GM12878 (cell line): ENCODE measurements around the gene CALHM2. TPM values are rescaled to one million over a fixed set of nuclear protein-coding genes. Genes with fewer than 3 reads are reported as not detected.

ENCODE experiments used
- ATAC-seq: fragments of 200-7000 bp; cut with Tn5 transposase; 3 replicates; pipeline ENCODE4 v1.9.1; 2020; ENCODE audit warnings: mild to moderate bottlenecking, moderate library complexity
- BruUV-seq: library from RNA; stranded (reverse); fragments of 400-500 nt; replicated peaks from 2 replicates; lab custom pipeline; 2021; lab: Mats Ljungman, UMichigan
- CTCF ChIA-PET: fragments of 300-600 bp; sonication (Branson Sonifier 250); formaldehyde crosslinking; extraction: SDS; loops from one replicate; lab custom pipeline; 2021; ENCODE audit warnings: inconsistent platforms; lab: Yijun Ruan, JAX
- POLR2A ChIA-PET: fragments of 350-600 bp; formaldehyde crosslinking; extraction: SDS; loops from one replicate; lab custom pipeline; 2021; ENCODE audit warnings: inconsistent platforms; lab: Charles Lee
- RAD21 ChIA-PET: fragments of 300-600 bp; sonication (Branson Sonifier 250); formaldehyde crosslinking; loops from one replicate; lab custom pipeline; 2023; ENCODE audit warnings: antibody characterized with exemption; ENCODE audit not compliant: unreplicated experiment; lab: Charles Lee
- SMC1A ChIA-PET: fragments of 300-600 bp; sonication (Branson Sonifier 250); formaldehyde crosslinking; loops from one replicate; lab custom pipeline; 2023; ENCODE audit not compliant: unreplicated experiment, uncharacterized antibody; lab: Charles Lee
- DNase-seq: peaks from one replicate; pipeline ENCODE4 v3.0.0-alpha.2; 2011; ENCODE audit warnings: low read depth, low spot score
- FAIRE-seq: peaks from 3 replicates; lab custom pipeline; 2011; peaks lifted over from hg19 to GRCh38; lab: Jason Lieb, UNC
- H2AFZ ChIP-seq: 2 replicates; pipeline ENCODE4 v1.6.0; 2011; ENCODE audit warnings: low read depth, low read length, control low read depth; ENCODE audit not compliant: control insufficient read depth
- H3K27ac ChIP-seq: 2 replicates; pipeline ENCODE4 v1.5.1; 2011; ENCODE audit warnings: control low read depth; ENCODE audit not compliant: control insufficient read depth, insufficient read depth
- H3K27me3 ChIP-seq, 2 experiments: replicated peaks in 1 of 2; 2 replicates each; pipeline versions ENCODE4 v1.6.0 to v1.6.1; 2011; ENCODE audit warnings: low read length in 1 of 2; ENCODE audit not compliant: control insufficient read depth in 2 of 2, insufficient read depth in 2 of 2
- H3K36me3 ChIP-seq, 2 experiments: 2 replicates each; pipeline ENCODE4 v1.5.1; 2011; ENCODE audit warnings: low read length in 1 of 2; ENCODE audit not compliant: control insufficient read depth in 2 of 2, insufficient read depth in 2 of 2
- H3K4me1 ChIP-seq: 2 replicates; pipeline ENCODE4 v1.6.1; 2011; ENCODE audit warnings: mild to moderate bottlenecking, low read length, moderate library complexity, mixed read lengths; ENCODE audit not compliant: control insufficient read depth, insufficient read depth
- H3K4me2 ChIP-seq: 2 replicates; pipeline ENCODE4 v1.6.0; 2011; ENCODE audit warnings: control low read depth; ENCODE audit not compliant: control insufficient read depth, insufficient read depth
- H3K4me3 ChIP-seq: fragments of 200-600 bp; sonication (generic); 2 replicates; pipeline ENCODE4 v1.5.1; 2016
- H3K79me2 ChIP-seq: 2 replicates; pipeline ENCODE4 v1.6.0; 2011; ENCODE audit warnings: low read length; ENCODE audit not compliant: control insufficient read depth, insufficient read depth
- H3K9ac ChIP-seq: 2 replicates; pipeline ENCODE4 v1.8.0; 2011; ENCODE audit warnings: low read length, control low read depth, mixed read lengths; ENCODE audit not compliant: control insufficient read depth, insufficient read depth
- H3K9me3 ChIP-seq: replicated peaks from 3 replicates; pipeline ENCODE4 v1.5.1; 2011; ENCODE audit warnings: mild to moderate bottlenecking, low read length; ENCODE audit not compliant: control insufficient read depth, insufficient read depth
- H4K20me1 ChIP-seq: 2 replicates; pipeline ENCODE4 v1.6.0; 2011; ENCODE audit not compliant: control insufficient read depth, insufficient read depth
- BCL11A ChIP-seq: IDR thresholded peaks from 2 replicates; pipeline ENCODE4 v1.6.1; 2011; ENCODE audit warnings: low read depth, low read length
- CHD4 ChIP-seq: fragments of 200-600 bp; sonication (generic); IDR thresholded peaks from 2 replicates; pipeline ENCODE4 v1.6.1; 2016; ENCODE audit warnings: mild to moderate bottlenecking
- ETV6 ChIP-seq, 2 experiments: fragments of 450-650 bp in 1 of 2; IDR thresholded peaks in 1 of 2; conservative IDR thresholded peaks in 1 of 2; 2 replicates each; pipeline ENCODE4 v1.6.1; 2014; ENCODE audit warnings: antibody characterized with exemption in 1 of 2, borderline replicate concordance in 1 of 2, low read depth in 1 of 2, mild to moderate bottlenecking in 1 of 2, moderate library complexity in 1 of 2
- GATAD2B ChIP-seq: fragments of 450-650 bp; conservative IDR thresholded peaks from 2 replicates; pipeline ENCODE4 v1.6.1; 2017; ENCODE audit warnings: low read depth, mild to moderate bottlenecking, moderate library complexity
- NR2F1 ChIP-seq: fragments of 450-650 bp; conservative IDR thresholded peaks from 2 replicates; pipeline ENCODE4 v1.6.1; 2017; ENCODE audit warnings: mild to moderate bottlenecking
- NRF1 ChIP-seq: conservative IDR thresholded peaks from 2 replicates; pipeline ENCODE4 v1.6.1; 2011; ENCODE audit warnings: mild to moderate bottlenecking, low read depth, low read length, improper control_type of control experiment
- POU2F2 ChIP-seq: IDR thresholded peaks from 3 replicates; pipeline ENCODE4 v1.6.1; 2011; ENCODE audit warnings: low read depth, mild to moderate bottlenecking, low read length, borderline replicate concordance
- RELA ChIP-seq: fragments of 450-650 bp; IDR thresholded peaks from 2 replicates; pipeline ENCODE4 v1.8.0; 2014; ENCODE audit warnings: borderline replicate concordance; ENCODE audit not compliant: partially characterized antibody
- SIN3A ChIP-seq: IDR thresholded peaks from 2 replicates; pipeline ENCODE4 v1.6.1; 2012; ENCODE audit warnings: low read depth, low read length, improper control_type of control experiment
- SMAD1 ChIP-seq: fragments of 450-650 bp; IDR thresholded peaks from 2 replicates; pipeline ENCODE4 v1.6.1; 2018; ENCODE audit warnings: mild to moderate bottlenecking, low read depth; ENCODE audit not compliant: partially characterized antibody
- TCF7 ChIP-seq: IDR thresholded peaks from 2 replicates; pipeline ENCODE4 v1.6.1; 2014; ENCODE audit warnings: antibody characterized with exemption, borderline replicate concordance
- WGBS: methylation state at CpG from one replicate; pipeline ENCODE4 v1.1.6; 2016; ENCODE audit warnings: low lambda C conversion rate; ENCODE audit not compliant: insufficient replicate concordance, insufficient coverage; ENCODE audit errors: missing lambda C conversion rate; 5-methylcytosine and 5-hydroxymethylcytosine counted together
- in situ Hi-C: fragments of 300-500 bp; cut with MboI; formaldehyde crosslinking; loops from 9 replicates; pipeline ENCODE4 v1.14.3; 2018; ENCODE audit warnings: mixed read lengths
- intact Hi-C: fragments of 100-400 bp; cut with micrococcal nuclease; formaldehyde crosslinking; loops from one replicate; pipeline ENCODE4 v1.14.2; 2022; ENCODE audit not compliant: unreplicated experiment
- polyA plus RNA-seq, 11 experiments: library from polyadenylated mRNA; depleted of rRNA in 4 of 11; unstranded in 6 of 11; stranded (reverse) in 5 of 11; fragments of >200 nt; fragmentation: Nextera tagmentation in 4 of 11; fragmentation: Illumina TruSeq in 1 of 11; extraction: Ambion mirVana in 4 of 11; extraction: Trizol in 1 of 11; gene quantifications; 1 replicate in 1 of 11; 2 replicates in 10 of 11; pipeline versions ENCODE4 v1.2.1 to v1.2.3, GENCODE V29; 2011 to 2016; ENCODE audit warnings: inconsistent platforms in 2 of 11, missing spikeins in 2 of 11, low read depth in 1 of 11
- total RNA-seq, 4 experiments: library from RNA; depleted of rRNA in 3 of 4; stranded (reverse); fragments of >200 nt in 3 of 4; fragmentation: Illumina TruSeq in 1 of 4; extraction: Trizol in 1 of 4; gene quantifications; 2 replicates each; pipeline versions ENCODE4 v1.2.1 to v1.2.3, GENCODE V29; 2013 to 2021
- TF ChIP-seq, protein P1 (sequence below): IDR thresholded peaks from 2 replicates; pipeline ENCODE4 v1.6.1; 2011; ENCODE audit warnings: borderline replicate concordance, low read depth, mild to moderate bottlenecking, moderate library complexity, mixed read lengths, low read length; ENCODE audit not compliant: insufficient read depth; ENCODE audit errors: extremely low read length
- TF ChIP-seq, protein P2 (sequence below): fragments of 450-650 bp; formaldehyde crosslinking; IDR thresholded peaks from 2 replicates; pipeline ENCODE4 v1.4.0; 2022; ENCODE audit warnings: mild to moderate bottlenecking, moderate library complexity
- TF ChIP-seq, protein P3 (sequence below): fragments of 450-650 bp; IDR thresholded peaks from 2 replicates; pipeline ENCODE4 v1.6.1; 2018; ENCODE audit warnings: borderline replicate concordance, mild to moderate bottlenecking; ENCODE audit not compliant: partially characterized antibody

CALHM2 gene
- total and polyA plus RNA-seq, 10 of the 15 experiments (the other 5 are each of a cell fraction or from before 2014, with no cell fraction given), result 0.60 to 23.7 (median 9.3) TPM

DNA sequence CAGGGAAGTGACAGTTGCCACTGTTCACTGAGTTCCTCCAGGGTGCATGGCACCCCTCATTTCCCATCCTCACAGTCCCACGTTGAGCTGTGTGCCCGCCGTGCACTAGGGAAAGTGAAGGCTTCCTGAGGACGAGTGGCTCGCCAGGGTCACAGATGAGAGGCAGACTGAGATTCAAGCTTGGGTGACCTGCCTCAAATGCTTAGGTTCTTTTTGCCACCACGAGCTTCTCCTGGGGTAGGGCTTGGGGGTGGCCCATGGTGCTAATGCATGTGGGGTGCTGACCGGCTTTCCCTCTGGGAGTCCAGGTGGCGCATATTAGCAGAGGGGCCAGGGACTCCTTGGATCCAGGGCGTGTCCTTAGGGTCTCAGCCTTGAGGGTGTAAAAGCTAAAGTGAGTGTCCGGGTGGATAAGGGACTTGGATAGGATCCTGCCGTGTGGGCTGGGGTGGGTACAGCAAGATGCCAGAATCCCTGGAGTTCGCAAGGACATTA lies 1.9 kb downstream of the CALHM2 start:
- no peak for FAIRE-seq
- Histone ChIP-seq H3K4me2 (peak overlapping the region; percentile 79), H3K79me2 (peaks cover 30% of the 10 kb centered on the region), H3K27ac (peak overlapping the region; percentile 83), H3K27me3 (no peaks in the 10 kb centered on the region), H3K4me1 (peaks cover 22% of the 10 kb centered on the region), H2AFZ (no peak overlapping the region), H3K36me3 (peaks cover 12 to 22% of the 10 kb centered on the region in 2 experiments), H3K9ac (peak overlapping the region; percentile 75; the same call in 1 of the 2 replicates), H3K9me3 (no peaks in the 10 kb centered on the region), H4K20me1 (no peaks in the 10 kb centered on the region; the same call in 1 of the 2 replicates), H3K4me3 (peak overlapping the region; percentile 98)
- TF ChIP-seq TCF7 (no peak), RELA (no peak), POU2F2 (no peak), BCL11A (no peak), SIN3A (no peak), ETV6 (conservative IDR thresholded peaks at IDR 0.05 in 1 of 2, IDR thresholded peaks at IDR 0.05 in 1 of 2; ENCODE audit: borderline replicate concordance in 1 of 2, low read depth in 1 of 2) (no peak), NRF1 (no peak), SMAD1 (no peak), GATAD2B (no peak), CHD4 (no peak), NR2F1 (no peak)
- TF ChIP-seq, protein P1, sequence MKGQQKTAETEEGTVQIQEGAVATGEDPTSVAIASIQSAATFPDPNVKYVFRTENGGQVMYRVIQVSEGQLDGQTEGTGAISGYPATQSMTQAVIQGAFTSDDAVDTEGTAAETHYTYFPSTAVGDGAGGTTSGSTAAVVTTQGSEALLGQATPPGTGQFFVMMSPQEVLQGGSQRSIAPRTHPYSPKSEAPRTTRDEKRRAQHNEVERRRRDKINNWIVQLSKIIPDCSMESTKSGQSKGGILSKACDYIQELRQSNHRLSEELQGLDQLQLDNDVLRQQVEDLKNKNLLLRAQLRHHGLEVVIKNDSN, result no peak
- TF ChIP-seq, protein P2, sequence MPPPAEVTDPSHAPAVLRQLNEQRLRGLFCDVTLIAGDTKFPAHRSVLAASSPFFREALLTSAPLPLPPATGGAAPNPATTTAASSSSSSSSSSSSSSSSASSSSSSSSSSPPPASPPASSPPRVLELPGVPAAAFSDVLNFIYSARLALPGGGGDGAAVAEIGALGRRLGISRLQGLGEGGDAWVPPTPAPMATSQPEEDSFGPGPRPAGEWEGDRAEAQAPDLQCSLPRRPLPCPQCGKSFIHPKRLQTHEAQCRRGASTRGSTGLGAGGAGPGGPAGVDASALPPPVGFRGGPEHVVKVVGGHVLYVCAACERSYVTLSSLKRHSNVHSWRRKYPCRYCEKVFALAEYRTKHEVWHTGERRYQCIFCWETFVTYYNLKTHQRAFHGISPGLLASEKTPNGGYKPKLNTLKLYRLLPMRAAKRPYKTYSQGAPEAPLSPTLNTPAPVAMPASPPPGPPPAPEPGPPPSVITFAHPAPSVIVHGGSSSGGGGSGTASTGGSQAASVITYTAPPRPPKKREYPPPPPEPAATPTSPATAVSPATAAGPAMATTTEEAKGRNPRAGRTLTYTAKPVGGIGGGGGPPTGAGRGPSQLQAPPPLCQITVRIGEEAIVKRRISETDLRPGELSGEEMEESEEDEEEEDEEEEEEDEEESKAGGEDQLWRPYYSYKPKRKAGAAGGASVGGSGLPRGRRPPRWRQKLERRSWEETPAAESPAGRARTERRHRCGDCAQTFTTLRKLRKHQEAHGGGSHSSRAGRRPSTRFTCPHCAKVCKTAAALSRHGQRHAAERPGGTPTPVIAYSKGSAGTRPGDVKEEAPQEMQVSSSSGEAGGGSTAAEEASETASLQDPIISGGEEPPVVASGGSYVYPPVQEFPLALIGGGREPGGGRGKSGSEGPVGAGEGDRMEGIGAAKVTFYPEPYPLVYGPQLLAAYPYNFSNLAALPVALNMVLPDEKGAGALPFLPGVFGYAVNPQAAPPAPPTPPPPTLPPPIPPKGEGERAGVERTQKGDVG (CRISPR knock-in tag), result no peak
- TF ChIP-seq, protein P3, sequence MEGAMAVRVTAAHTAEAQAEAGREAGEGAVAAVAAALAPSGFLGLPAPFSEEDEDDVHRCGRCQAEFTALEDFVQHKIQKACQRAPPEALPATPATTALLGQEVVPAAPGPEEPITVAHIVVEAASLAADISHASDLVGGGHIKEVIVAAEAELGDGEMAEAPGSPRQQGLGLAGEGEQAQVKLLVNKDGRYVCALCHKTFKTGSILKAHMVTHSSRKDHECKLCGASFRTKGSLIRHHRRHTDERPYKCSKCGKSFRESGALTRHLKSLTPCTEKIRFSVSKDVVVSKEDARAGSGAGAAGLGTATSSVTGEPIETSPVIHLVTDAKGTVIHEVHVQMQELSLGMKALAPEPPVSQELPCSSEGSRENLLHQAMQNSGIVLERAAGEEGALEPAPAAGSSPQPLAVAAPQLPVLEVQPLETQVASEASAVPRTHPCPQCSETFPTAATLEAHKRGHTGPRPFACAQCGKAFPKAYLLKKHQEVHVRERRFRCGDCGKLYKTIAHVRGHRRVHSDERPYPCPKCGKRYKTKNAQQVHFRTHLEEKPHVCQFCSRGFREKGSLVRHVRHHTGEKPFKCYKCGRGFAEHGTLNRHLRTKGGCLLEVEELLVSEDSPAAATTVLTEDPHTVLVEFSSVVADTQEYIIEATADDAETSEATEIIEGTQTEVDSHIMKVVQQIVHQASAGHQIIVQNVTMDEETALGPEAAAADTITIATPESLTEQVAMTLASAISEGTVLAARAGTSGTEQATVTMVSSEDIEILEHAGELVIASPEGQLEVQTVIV, result no peak
- TSS peak; percentile 60 for BruUV-seq
- in situ Hi-C loops (no loop called here), intact Hi-C loops (no loop called here)
- DNase-seq, result no peak
- no peak for ATAC-seq
- 75% methylated on average over 12 of the region's 12 CpGs for WGBS
- SMC1A ChIA-PET, result interaction anchor here (1.1 to 9.6 kb wide), 4 partner anchors 10 to 36 kb away, joined by 3 to 124 read pairs (median 3); no protein-coding TSS in a partner anchor
- RAD21 ChIA-PET, result interaction anchor here (1.0 to 7.1 kb wide), 6 partner anchors 17 to 40 kb away, joined by 3 to 73 read pairs (median 32); no protein-coding TSS in a partner anchor
- CTCF ChIA-PET, result interaction anchor here (1.0 to 17.8 kb wide), 5 partner anchors 9 to 34 kb away, joined by 3 to 163 read pairs (median 41); partner anchors contain the start of genes CALHM1 and CALHM3
- POLR2A ChIA-PET, result interaction anchor here (0.6 to 9.5 kb wide), 5 partner anchors 9 to 397 kb away, joined by 4 to 144 read pairs (median 6); no protein-coding TSS in a partner anchor
